Osteoblast (primary cell): ENCODE data around the gene ABCA13. TPM values are rescaled to one million over a fixed set of nuclear protein-coding genes. Genes with fewer than 3 reads are reported as not detected.

Source experiments
- DNase-seq: peaks from one replicate; pipeline ENCODE4 v3.0.0; 2011; ENCODE audit warnings: low spot score, mixed read lengths; ENCODE audit not compliant: insufficient read length; ENCODE audit errors: missing footprints
- H2AFZ ChIP-seq: 2 replicates; pipeline ENCODE4 v1.6.0; 2011; ENCODE audit warnings: mild to moderate bottlenecking, low read length
- H3K27ac ChIP-seq: 2 replicates; pipeline ENCODE4 v1.5.1; 2011; ENCODE audit warnings: mild to moderate bottlenecking, low read depth, low read length, moderate library complexity
- H3K27me3 ChIP-seq: 2 replicates; pipeline ENCODE4 v1.6.0; 2012; ENCODE audit warnings: mild to moderate bottlenecking, control low read depth, inconsistent platforms, low read length, moderate library complexity; ENCODE audit not compliant: insufficient read depth
- H3K36me3 ChIP-seq: 2 replicates; pipeline ENCODE4 v1.5.1; 2011; ENCODE audit warnings: mild to moderate bottlenecking, low read length, control low read depth, moderate library complexity; ENCODE audit not compliant: insufficient read depth
- H3K4me1 ChIP-seq: 2 replicates; pipeline ENCODE4 v1.5.1; 2011; ENCODE audit warnings: mild to moderate bottlenecking, low read length, control low read depth, moderate library complexity; ENCODE audit not compliant: insufficient read depth
- H3K4me2 ChIP-seq: 2 replicates; pipeline ENCODE4 v1.6.0; 2011; ENCODE audit warnings: mild to moderate bottlenecking, low read length; ENCODE audit not compliant: insufficient read depth
- H3K4me3 ChIP-seq: fragments of 200-600 bp; sonication (generic); 3 replicates; pipeline ENCODE4 v1.5.1; 2012; ENCODE audit warnings: mild to moderate bottlenecking, low read length, inconsistent platforms; ENCODE audit not compliant: insufficient read depth
- H3K79me2 ChIP-seq: 2 replicates; pipeline ENCODE4 v1.6.0; 2012; ENCODE audit warnings: mild to moderate bottlenecking, low read length, control low read depth, inconsistent platforms; ENCODE audit not compliant: insufficient read depth
- H3K9me3 ChIP-seq: 2 replicates; pipeline ENCODE4 v1.5.1; 2011; ENCODE audit warnings: low read depth, low read length, control low read depth
- H4K20me1 ChIP-seq: 2 replicates; pipeline ENCODE4 v1.6.0; 2012; ENCODE audit warnings: mild to moderate bottlenecking, low read length, control low read depth; ENCODE audit not compliant: insufficient read depth
- total RNA-seq: library from RNA; depleted of rRNA; stranded (reverse); fragments of >200 nt; gene quantifications from 2 replicates; pipeline ENCODE4 v1.2.3, GENCODE V29; 2012
- TF ChIP-seq, protein P1 (sequence below): IDR thresholded peaks from 2 replicates; pipeline ENCODE4 v1.5.1; 2011; ENCODE audit warnings: mild to moderate bottlenecking, low read depth, low read length, moderate library complexity; ENCODE audit errors: extremely low read depth

Gene ABCA13
- total RNA-seq, 1 donor: 3.6 TPM

DNA sequence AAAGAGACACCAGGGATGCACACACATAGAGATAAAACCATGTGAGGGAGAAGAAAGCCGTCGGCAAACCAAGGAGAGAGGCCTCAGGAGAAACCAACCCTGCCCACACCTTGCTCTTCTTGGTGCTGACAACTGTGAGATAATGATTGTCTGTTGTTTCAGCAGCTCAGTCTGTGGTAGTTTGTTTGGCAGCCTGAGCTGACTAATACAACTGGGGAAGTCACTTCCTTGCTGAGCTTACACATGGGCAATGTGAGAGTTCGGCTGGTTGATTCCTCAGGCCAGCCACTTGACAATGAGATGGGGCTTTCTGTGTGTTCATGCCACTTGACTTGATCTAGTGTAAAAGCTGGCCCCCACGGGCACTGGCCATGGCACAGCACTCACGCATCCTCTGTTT lies 271.8 kb downstream of the ABCA13 start:
- no peaks in the 10 kb centered on the region for H3K9me3 ChIP-seq
- no peaks in the 10 kb centered on the region for H3K27me3 ChIP-seq
- no peaks in the 10 kb centered on the region for H3K4me1 ChIP-seq
- no peaks in the 10 kb centered on the region for H3K79me2 ChIP-seq
- no peaks in the 10 kb centered on the region for H3K36me3 ChIP-seq
- no peak for DNase-seq
- H3K27ac ChIP-seq: no peak overlapping the region
- TF ChIP-seq, protein P1, sequence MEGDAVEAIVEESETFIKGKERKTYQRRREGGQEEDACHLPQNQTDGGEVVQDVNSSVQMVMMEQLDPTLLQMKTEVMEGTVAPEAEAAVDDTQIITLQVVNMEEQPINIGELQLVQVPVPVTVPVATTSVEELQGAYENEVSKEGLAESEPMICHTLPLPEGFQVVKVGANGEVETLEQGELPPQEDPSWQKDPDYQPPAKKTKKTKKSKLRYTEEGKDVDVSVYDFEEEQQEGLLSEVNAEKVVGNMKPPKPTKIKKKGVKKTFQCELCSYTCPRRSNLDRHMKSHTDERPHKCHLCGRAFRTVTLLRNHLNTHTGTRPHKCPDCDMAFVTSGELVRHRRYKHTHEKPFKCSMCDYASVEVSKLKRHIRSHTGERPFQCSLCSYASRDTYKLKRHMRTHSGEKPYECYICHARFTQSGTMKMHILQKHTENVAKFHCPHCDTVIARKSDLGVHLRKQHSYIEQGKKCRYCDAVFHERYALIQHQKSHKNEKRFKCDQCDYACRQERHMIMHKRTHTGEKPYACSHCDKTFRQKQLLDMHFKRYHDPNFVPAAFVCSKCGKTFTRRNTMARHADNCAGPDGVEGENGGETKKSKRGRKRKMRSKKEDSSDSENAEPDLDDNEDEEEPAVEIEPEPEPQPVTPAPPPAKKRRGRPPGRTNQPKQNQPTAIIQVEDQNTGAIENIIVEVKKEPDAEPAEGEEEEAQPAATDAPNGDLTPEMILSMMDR: no peak
- no peak overlapping the region for H2AFZ ChIP-seq
- no peak overlapping the region for H3K4me3 ChIP-seq
- no peak overlapping the region for H3K4me2 ChIP-seq
- H4K20me1 ChIP-seq: no peaks in the 10 kb centered on the region

DNA sequence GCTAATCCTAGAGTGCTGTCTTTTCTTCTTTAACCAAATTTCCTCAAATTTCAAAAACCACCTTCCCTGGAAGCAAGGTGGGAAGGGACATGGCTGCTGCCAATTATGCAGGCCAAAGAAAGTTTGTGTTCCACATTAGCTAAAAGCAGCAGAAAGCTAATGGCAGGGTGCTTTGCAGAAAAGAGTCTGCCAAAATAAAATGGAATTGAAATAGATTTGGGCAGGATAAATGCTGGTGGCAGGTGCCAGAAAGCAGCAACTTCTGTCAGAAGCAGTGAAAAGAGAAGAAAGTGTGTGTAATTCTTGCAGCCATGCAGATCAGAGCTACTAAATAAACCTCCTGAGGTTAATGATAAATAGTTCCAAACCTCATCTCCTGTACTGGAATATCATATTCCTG lies 275.5 kb downstream of the ABCA13 start:
- no peaks in the 10 kb centered on the region for H3K36me3 ChIP-seq
- H3K4me1 ChIP-seq: no peaks in the 10 kb centered on the region
- no peak overlapping the region for H2AFZ ChIP-seq
- TF ChIP-seq, protein P1: no peak
- H3K79me2 ChIP-seq: no peaks in the 10 kb centered on the region
- no peaks in the 10 kb centered on the region for H3K27me3 ChIP-seq
- no peaks in the 10 kb centered on the region for H3K9me3 ChIP-seq
- no peak overlapping the region for H3K27ac ChIP-seq
- DNase-seq: no peak
- H3K4me3 ChIP-seq: no peak overlapping the region
- no peak overlapping the region for H3K4me2 ChIP-seq
- H4K20me1 ChIP-seq: no peaks in the 10 kb centered on the region

DNA sequence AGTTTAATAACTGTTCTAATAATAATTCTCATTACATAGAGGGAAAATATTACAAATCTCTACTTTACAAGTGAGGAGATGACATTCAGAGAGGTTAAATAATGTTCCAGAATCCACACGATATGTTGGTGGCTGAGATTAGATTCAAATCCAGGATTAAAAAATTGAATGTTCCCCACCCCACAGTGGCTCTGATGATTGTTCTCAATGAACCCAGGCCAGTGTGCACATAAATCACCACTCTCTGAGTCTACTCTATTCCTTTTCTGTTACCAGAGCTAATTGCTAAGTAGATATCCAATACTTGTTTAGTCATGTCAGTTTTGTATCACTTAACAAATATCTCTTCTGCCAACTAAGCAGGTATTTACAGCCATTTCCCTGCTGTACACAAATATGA lies 281.0 kb downstream of the ABCA13 start:
- TF ChIP-seq, protein P1: no peak
- H3K4me3 ChIP-seq: no peak overlapping the region
- H3K79me2 ChIP-seq: no peaks in the 10 kb centered on the region
- H3K4me2 ChIP-seq: no peak overlapping the region
- no peaks in the 10 kb centered on the region for H3K9me3 ChIP-seq
- H2AFZ ChIP-seq: no peak overlapping the region
- no peaks in the 10 kb centered on the region for H3K4me1 ChIP-seq
- no peak overlapping the region for H3K27ac ChIP-seq
- no peaks in the 10 kb centered on the region for H3K36me3 ChIP-seq
- DNase-seq: no peak
- no peaks in the 10 kb centered on the region for H3K27me3 ChIP-seq
- no peaks in the 10 kb centered on the region for H4K20me1 ChIP-seq

DNA sequence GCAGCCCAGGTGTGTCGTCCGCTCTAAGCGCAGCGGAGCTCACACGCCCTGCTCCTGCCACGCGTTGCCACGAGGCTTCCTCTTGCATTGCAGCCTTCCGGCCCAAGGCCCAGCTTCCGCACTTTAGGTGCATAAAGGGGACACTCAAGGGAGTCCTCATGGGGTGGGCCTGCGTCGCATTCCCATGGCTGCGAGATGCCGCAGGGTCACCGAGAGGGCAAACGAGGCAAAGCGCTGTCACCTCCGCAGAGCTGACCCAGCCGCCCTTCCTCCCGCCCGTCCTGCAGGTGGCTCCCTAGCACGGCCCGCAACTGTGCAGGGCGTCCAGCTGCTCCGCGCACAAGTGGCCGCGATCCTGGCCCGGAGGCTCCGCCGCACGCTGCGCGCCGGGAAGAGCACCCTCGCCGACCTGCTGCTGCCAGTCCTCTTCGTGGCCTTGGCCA lies 283.5 kb downstream of the ABCA13 start:
- Histone ChIP-seq H3K79me2 (no peaks in the 10 kb centered on the region), H3K4me1 (no peaks in the 10 kb centered on the region), H4K20me1 (no peaks in the 10 kb centered on the region), H3K4me2 (no peak overlapping the region), H3K36me3 (no peaks in the 10 kb centered on the region), H2AFZ (no peak overlapping the region), H3K27me3 (no peaks in the 10 kb centered on the region), H3K9me3 (no peaks in the 10 kb centered on the region), H3K4me3 (no peak overlapping the region), H3K27ac (no peak overlapping the region)
- DNase-seq: no peak
- TF ChIP-seq, protein P1: no peak
